Right atrium auricular region (tissue), 2 donors: ENCODE results near the gene TSPAN9. TPM values are rescaled to one million over a fixed set of nuclear protein-coding genes. Genes with fewer than 3 reads are reported as not detected.

ENCODE experiments used
- DNase-seq: peaks from one replicate; pipeline ENCODE4 v3.0.0-alpha.2; 2019; ENCODE audit warnings: low spot score
- H3K27ac ChIP-seq, 2 donors: fragments of 200-600 bp; sonication (generic); 1 replicate in 1 of 2; 2 replicates in 1 of 2; pipeline ENCODE4 v1.5.1; 2016 to 2019
- H3K27me3 ChIP-seq, 2 donors: fragments of 200-600 bp; sonication (generic); one replicate each; pipeline versions ENCODE4 v1.5.1 to v1.6.0; 2017 to 2019
- H3K36me3 ChIP-seq: fragments of 200-600 bp; sonication (generic); one replicate; pipeline ENCODE4 v1.5.1; 2016
- H3K4me1 ChIP-seq, 2 donors: fragments of 200-600 bp; sonication (generic); one replicate each; pipeline versions ENCODE4 v1.5.1 to v1.6.0; 2017 to 2019
- H3K4me3 ChIP-seq, 2 donors: fragments of 200-600 bp; sonication (generic); 1 replicate in 1 of 2; 2 replicates in 1 of 2; pipeline ENCODE4 v1.5.1; 2017 to 2019; ENCODE audit warnings: mild to moderate bottlenecking in 1 of 2, moderate library complexity in 1 of 2
- H3K9me3 ChIP-seq, 2 donors: fragments of 200-600 bp; sonication (generic); one replicate each; pipeline ENCODE4 v1.5.1; 2019
- total RNA-seq, 2 donors: library from RNA; depleted of rRNA; stranded (reverse); fragments of >200 nt; gene quantifications; one replicate each; pipeline ENCODE4 v1.1.0, GENCODE V29; 2016
- TF ChIP-seq, protein P1 (sequence below), 2 donors: fragments of 200-600 bp; sonication (generic); IDR thresholded peaks; one replicate each; pipeline ENCODE4 v1.5.1; 2019; ENCODE audit warnings: antibody characterized with exemption in 2 of 2

TSPAN9 gene
- total RNA-seq, 2 donors from 2014 or later, result 103 to 185 TPM

DNA sequence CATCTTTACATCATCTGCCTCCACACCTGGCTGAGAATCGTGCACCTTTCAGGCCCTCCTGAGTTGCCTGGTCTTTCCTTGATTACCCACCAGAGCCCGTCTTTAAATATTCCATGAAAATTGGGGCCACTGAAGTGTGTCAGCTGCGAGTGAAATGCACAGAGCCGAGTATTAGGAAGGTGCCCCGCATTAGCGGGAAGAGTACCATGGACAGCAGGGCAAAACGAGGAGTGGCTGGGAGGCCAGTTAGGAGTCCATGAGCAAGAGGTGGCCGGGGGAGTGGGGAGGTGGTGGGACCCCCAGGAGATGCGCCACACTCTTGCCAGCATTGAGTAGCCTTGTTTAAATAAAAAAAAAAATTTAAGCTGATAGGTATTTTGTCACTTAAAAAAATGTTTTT, 99.6 kb downstream of the TSPAN9 start:
- peaks cover 0 to 40% of the 10 kb centered on the region in 2 donors for H3K4me1 ChIP-seq
- no peaks in the 10 kb centered on the region for H3K27me3 ChIP-seq
- DNase-seq, result no peak
- no peaks in the 10 kb centered on the region for H3K36me3 ChIP-seq
- H3K9me3 ChIP-seq, result no peaks in the 10 kb centered on the region
- no peak overlapping the region for H3K27ac ChIP-seq
- TF ChIP-seq, protein P1, sequence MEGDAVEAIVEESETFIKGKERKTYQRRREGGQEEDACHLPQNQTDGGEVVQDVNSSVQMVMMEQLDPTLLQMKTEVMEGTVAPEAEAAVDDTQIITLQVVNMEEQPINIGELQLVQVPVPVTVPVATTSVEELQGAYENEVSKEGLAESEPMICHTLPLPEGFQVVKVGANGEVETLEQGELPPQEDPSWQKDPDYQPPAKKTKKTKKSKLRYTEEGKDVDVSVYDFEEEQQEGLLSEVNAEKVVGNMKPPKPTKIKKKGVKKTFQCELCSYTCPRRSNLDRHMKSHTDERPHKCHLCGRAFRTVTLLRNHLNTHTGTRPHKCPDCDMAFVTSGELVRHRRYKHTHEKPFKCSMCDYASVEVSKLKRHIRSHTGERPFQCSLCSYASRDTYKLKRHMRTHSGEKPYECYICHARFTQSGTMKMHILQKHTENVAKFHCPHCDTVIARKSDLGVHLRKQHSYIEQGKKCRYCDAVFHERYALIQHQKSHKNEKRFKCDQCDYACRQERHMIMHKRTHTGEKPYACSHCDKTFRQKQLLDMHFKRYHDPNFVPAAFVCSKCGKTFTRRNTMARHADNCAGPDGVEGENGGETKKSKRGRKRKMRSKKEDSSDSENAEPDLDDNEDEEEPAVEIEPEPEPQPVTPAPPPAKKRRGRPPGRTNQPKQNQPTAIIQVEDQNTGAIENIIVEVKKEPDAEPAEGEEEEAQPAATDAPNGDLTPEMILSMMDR (IDR thresholded peaks at IDR 0.05), result no peak
- H3K4me3 ChIP-seq, result no peak overlapping the region

DNA sequence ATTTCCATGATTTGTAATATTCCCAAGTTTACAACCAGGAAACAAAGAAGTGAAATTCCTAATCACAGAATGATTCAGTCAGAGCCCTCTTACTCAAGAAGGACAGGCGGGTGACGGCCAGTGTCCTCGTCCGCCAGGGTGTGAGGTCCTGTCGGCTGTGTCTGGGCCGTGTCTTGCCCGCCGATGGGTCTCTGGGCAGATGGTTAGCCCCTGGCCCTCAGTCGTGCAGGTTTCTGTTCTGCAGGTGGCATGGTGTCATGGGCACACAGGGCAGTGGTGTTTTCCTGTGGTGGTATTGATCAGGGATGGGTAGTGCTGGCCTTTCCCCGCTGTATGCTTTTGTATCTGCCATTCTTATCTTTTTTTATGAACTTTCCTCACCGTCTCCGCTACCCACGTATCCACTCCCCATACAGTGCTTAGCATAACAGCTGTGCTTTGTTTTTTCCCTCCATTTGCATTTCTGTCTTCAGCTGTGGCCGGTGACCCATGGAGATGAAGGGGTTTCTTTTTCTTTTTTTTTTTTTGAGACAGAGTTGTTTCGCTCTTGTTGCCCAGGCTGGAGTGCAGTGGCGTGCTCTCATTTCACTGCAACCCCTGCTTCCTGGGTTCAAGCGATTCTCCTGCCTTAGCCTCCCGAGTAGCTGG, 100.7 kb downstream of the TSPAN9 start:
- TF ChIP-seq, protein P1 (IDR thresholded peaks at IDR 0.05), result no peak
- Histone ChIP-seq H3K4me3 (no peak overlapping the region), H3K9me3 (no peaks in the 10 kb centered on the region), H3K27me3 (no peaks in the 10 kb centered on the region), H3K36me3 (no peaks in the 10 kb centered on the region), H3K27ac (no peak overlapping the region), H3K4me1 (peaks cover 0 to 38% of the 10 kb centered on the region in 2 donors)
- DNase-seq, result no peak

DNA sequence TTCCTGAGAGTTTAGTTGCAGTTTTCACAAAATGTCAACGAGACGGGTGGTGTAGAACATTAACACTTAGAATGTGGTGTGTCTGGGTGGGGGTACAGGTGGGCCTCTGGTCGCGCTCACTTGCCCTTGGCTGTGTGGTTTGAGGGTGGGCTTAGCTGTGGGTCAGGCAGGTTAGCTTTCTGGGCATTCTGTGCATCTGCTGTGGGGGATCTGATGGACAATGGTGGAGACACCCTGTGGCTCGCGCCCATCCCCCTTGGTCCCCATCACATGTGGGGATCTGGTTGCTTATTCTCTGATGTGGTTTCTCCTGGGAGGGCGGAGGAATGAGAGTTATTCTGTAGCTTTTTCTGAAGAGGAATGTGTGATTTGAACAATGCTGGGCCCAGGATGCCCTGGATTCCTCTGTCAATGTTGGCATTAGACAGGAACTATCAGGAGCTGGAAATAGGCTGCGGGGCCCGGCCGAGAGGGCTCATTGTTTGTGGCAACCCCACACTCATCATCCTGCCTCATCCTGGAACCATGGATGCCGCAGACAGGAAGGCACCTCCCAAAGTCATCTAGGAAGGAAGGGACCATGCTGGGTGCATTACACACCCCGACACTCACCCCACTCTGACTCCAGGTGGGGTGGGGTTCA, 101.6 kb downstream of the TSPAN9 start:
- no peak overlapping the region for H3K27ac ChIP-seq
- H3K27me3 ChIP-seq, result no peaks in the 10 kb centered on the region
- TF ChIP-seq, protein P1 (IDR thresholded peaks at IDR 0.05), result no peak
- no peaks in the 10 kb centered on the region for H3K36me3 ChIP-seq
- no peak overlapping the region for H3K4me3 ChIP-seq
- no peak for DNase-seq
- peaks cover 0 to 34% of the 10 kb centered on the region in 2 donors for H3K4me1 ChIP-seq
- H3K9me3 ChIP-seq, result no peaks in the 10 kb centered on the region

DNA sequence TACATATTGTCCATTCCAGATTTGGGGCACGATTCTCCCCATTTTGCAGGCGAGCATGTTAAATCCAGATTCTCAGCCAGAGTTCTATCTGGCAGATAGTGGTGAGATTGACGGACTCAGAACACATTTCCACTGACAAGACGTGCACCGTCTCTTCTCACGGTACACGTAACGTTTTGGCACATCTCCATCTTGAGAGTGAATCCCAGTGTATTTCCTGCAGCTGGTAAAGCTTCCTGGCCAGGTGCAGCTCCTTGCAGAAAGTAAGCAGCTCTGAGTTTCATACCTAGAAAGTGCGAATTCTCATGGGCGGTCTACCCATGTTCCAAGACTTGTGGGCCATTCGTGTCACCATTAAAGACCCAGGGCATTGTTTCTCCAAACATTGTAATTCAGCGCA, 102.6 kb downstream of the TSPAN9 start:
- no peak for DNase-seq
- H3K36me3 ChIP-seq, result no peaks in the 10 kb centered on the region
- no peak overlapping the region for H3K4me3 ChIP-seq
- H3K27ac ChIP-seq, result no peak overlapping the region
- H3K27me3 ChIP-seq, result no peaks in the 10 kb centered on the region
- no peaks in the 10 kb centered on the region for H3K9me3 ChIP-seq
- H3K4me1 ChIP-seq, result peaks cover 0 to 39% of the 10 kb centered on the region in 2 donors
- TF ChIP-seq, protein P1 (IDR thresholded peaks at IDR 0.05), result no peak

DNA sequence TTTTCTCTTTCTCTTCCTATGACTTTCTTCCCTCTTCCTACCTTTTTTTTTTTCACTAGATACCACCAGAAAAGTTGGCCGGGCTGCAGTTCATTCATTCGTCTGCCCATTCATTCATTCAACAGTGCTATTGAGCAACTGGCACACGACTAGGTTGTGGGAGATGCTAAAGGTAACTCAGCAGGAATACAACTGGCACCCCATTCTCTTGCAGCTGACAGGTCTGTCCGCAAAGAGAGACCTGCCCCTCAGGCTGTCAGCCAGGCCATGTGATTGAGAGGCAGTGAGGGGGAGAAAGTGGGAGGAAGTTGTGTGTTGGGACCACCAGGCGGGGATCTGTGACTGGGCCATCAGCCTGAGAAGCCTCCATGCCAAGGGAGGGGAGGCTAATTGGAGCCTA, 105.2 kb downstream of the TSPAN9 start:
- no peak for DNase-seq
- TF ChIP-seq, protein P1 (IDR thresholded peaks at IDR 0.05), result no peak
- H3K4me1 ChIP-seq, result peaks cover 0 to 54% of the 10 kb centered on the region in 2 donors

More for the DNA sequence above, 105.2 kb downstream of the TSPAN9 start:
- Histone ChIP-seq H3K4me3 (no peak overlapping the region), H3K36me3 (no peaks in the 10 kb centered on the region), H3K27ac (no peak overlapping the region), H3K9me3 (no peaks in the 10 kb centered on the region), H3K27me3 (no peaks in the 10 kb centered on the region)
